ENCODE data around the gene OTULINL.
A peak's percentile ranks its signal among the peaks of the same experiment; 100 is the strongest.

Gene OTULINL

DNA sequence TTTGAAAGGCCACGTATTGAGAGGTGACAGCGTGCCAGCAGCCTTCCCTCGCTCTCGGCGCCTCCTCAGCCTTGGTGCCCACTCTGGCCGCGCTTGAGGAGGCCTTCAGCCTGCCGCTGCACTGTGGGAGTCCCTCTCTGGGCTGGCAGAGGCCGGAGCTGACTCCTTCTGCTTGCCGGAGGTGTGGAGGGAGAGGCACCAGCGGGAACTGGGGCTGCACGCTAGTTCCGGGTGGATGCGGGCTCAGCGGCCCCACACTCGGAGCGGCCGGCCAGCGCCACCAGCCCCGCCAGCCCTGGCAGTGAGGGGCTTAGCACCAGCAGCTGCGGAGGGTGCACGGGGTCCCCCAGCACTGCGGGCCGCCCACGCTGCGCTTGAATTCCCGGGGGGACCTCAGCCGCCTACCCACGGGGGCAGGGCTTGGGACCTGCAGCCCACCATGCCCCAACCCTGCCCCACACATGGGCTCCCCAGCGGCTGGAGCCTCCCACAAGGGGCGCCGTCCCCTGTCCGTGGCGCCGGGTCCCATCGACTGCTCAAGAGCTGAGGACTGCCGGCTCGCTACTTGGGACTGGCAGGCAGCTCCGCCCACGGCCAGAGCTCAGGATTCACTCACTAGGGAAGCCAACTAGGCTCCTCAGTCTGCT, 4.4 kb upstream of the OTULINL start:
- no peak for DNase-seq (ENCODE audit: low read depth in 2 of 2)

GRCh38 chr5:14577971-14578370, 3.6 kb upstream of the OTULINL start:
- DNase-seq (ENCODE audit: low read depth in 2 of 2): no peak

- no peak for DNase-seq (ENCODE audit: low read depth in 2 of 2)
These were observed 2.3 kb upstream of the OTULINL start for GRCh38 chr5:14579246-14579645.

GRCh38 chr5:14579731-14580397, 1.7 kb upstream of the OTULINL start:
- DNase-seq (ENCODE audit: low read depth in 2 of 2): no peak

DNA sequence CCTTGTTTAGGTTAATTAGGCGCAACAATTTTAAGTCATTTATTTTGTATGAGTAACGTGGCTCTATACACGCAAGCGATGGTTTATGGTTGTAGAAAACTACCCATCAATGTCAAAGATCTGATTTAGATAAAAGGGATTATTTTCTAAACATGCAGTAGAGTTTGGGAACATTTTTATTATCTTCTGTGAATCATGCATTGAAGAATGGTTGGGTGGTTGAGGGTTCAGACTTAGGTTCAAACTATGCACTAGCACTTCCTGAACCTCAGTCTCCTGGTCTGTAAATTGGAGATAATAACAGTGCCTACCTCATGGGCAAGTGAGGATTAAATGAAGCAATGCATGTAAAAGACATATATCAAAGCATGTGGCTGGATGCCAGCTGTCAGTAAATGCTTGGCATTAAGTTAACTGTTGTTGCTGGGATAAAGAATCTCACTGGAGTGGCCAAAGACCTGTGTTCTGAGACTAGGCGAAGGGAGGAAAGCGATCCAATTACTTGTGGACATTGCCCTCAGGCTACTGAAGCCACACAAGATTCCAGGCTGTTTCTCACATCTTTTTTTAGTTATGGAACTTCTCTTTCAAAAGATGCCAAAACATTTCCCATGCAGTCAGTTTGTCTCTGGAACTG, 1.1 kb upstream of the OTULINL start:
- DNase-seq (ENCODE audit: low read depth in 2 of 2): no peak

DNA sequence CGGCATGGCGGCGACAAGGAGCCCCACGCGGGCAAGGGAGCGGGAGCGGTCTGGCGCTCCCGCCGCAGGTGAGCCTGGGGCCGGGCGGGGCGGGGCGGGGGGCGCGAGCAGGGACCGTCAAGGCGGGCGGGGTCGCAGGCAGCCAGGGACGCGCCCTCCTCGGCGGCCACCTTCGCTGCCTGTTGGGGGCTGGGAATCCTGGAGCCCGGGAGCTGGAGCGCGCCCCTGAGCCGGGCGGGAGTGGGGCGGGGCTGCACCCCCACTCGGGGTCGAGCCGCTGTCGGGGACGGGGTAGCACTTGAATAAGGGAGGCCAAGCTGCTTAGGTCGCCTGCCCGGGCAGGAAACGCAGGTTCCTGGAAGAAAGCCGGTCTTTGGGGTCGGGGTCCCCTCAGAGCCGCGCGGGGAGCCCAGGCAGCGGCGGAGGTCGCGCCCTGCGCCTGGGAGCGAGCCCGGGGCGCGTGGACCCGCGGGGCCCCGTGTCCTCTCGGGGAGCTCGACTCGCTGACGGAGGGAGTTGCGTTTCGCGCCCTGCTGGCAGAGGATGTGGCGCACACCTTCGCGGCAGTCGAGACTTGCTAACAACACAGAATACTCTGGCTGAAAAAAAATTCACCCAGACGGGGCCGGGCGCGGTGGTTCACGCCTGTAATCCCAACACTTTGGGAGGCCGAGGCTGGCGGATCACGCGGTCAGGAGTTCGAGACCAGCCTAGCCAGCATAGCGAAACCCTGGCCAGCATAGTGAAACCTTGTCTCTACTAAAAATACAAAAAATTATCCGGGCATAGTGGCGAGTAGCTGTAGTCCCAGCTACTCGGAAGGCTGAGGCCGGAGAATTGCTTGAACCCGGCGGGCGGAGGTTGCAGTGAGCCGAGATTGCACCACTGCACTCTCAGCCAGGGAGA, 552 bp downstream of the OTULINL start:
- peak; percentile 69 to 72 for DNase-seq (ENCODE audit: low read depth in 2 of 2)

GRCh38 chr5:14582797-14583137, 1.2 kb downstream of the OTULINL start:
- no peak for DNase-seq (ENCODE audit: low read depth in 2 of 2)

DNA sequence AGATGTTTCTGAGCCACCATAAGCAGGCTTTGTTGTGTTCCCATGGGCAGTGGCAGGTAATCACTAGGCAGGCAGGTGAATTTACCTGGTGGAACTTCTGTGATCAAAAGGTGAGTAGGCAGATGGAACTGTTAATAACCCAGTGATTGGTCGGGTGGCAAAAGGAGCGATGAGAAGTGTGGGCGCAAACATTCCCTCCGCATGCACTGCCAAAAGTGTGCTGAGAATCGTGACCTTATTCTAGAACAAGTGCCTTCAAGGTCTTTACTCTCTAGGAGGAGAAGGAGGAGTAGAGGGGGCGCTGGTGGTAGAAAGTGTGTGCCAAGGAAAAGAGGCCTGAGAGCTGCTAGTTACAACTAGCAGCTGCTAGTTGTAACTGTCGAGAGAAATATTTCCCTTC, 3.3 kb downstream of the OTULINL start:
- DNase-seq (ENCODE audit: low read depth in 2 of 2): no peak

DNA sequence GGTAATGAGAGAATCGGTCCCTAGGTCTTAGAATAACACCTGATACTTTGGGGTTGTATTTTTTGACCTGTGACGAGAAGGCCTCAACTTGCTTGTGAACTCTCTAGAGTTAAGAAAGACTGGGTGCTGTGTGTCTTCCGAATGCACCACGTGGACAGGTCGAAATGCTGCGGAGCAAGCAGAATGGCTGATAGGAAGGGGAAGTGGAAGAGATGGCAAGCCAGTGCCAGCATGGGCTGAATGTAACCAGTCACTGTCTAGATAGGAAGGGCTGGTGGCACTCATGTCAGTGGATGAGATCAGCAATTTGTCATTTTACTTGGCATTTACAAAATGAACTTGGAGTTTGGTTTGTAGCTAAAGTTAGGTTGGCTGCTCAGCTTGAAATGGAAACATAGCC, 5.6 kb downstream of the OTULINL start:
- DNase-seq (ENCODE audit: low read depth in 2 of 2): no peak

DNA sequence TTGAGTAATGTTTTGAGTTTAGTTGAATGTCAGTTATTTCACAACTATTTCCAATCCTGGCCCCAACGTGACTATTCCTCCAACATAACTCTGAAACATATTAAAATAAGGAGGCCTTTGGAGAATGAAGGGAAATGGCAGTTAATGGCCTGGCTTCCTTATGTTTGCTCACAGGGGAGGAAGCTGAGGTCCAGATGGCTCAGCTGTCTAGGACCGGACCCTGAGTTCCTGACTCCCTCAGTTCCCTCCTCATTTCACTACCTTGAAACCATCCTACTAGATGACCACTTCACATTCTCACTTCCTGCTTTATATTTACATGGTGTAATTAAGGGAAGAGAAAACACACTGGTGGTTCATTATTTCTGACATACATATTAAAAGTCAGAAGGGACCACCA, 6.6 kb downstream of the OTULINL start:
- no peak for DNase-seq (ENCODE audit: low read depth in 2 of 2)

GRCh38 chr5:14588758-14589543, 7.4 kb downstream of the OTULINL start:
- no peak for DNase-seq (ENCODE audit: low read depth in 2 of 2)

DNA sequence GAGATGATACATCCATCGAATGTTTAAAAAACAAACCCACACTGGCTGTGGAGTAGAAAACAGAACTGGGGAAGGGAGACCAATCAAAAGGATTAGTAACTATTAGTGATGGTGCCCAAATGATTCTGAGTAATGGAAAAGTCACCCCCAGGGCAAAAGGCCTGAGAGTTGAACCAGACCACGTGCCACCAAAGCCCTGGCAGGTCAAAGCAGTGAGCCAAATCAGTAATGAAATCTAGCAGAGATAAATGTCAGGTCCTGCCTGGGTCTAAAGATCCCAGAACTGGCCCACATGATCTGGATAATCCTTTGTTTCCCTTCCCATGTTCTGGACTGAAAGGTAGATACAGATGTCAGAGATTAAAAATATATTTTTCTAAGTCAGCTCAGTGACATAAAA, 9.4 kb downstream of the OTULINL start:
- no peak for DNase-seq (ENCODE audit: low read depth in 2 of 2)

- DNase-seq (ENCODE audit: low read depth in 2 of 2): no peak
These were observed 10.0 kb downstream of the OTULINL start for GRCh38 chr5:14591548-14591947.

DNA sequence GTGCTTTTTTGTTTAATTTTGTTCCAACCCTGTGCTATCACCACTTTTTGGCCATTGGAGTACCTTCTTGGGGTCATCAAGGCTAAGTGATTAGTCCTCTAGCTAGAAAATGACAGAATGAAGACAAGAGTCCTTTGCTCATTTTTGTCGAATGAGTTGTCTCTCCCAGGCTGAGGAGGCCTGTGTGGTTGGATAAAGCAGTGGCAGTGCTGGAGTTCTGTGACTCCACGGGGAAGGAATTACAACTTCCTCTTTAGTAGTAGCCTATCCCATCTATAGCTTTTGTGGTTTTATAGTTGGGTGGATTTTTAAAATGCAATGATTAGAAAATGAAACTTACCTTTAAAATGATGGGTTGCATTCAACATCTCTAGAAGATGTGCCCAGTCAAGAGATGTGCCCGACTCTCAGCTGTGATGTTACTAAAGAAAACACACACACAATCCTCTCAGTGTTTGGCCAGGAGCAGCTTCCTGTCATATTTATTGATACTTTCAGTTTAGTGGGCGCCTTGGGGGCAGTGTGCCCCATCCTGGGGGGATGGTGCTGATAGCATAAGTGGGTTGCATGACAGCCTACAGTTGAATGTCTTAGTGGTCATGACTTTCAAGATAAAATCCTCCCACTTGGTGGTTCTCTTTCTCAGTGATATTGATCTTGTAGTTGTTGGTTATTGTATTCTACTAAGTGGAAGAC, 11.9 kb downstream of the OTULINL start:
- DNase-seq (ENCODE audit: low read depth in 2 of 2): no peak

DNA sequence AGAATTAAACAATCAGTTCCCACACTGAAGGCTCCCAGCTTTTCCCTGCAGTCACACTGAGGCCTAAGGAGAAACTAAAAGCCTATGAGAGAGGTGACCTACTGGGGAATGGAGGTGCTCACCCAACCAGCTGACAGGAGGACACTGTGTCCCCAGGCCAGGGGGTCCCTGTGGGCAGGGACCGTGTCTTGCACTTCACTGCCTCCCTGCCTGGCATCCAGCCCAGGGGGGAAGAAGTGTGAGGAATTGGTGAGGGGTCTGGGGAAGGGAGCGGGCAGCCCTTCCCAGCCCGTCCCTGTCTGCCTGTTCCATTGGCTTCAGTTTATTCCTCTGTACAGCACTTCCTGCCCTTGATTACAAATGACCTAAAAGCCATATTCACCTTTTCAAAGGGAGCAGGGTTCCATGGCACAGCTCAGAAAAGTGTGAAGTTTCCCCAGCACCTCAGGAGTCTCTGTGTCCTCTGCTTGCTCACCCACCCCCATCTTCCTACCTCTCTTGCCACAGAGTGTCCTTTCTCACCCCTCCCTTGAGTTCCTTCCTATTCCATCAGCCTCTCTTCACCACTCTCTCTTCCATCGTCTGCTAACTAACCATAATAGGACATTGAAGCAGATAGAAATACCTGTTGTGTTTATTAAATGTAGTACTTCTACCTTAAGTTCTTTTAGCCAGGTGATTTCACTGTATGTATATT, 12.9 kb downstream of the OTULINL start:
- no peak for DNase-seq (ENCODE audit: low read depth in 2 of 2)

GRCh38 chr5:14595189-14595588, 13.6 kb downstream of the OTULINL start:
- DNase-seq (ENCODE audit: low read depth in 2 of 2): no peak

- no peak for DNase-seq (ENCODE audit: low read depth in 2 of 2)
These were observed 14.3 kb downstream of the OTULINL start for GRCh38 chr5:14595891-14596290.

GRCh38 chr5:14597080-14597479, 15.5 kb downstream of the OTULINL start:
- no peak for DNase-seq (ENCODE audit: low read depth in 2 of 2)

DNA sequence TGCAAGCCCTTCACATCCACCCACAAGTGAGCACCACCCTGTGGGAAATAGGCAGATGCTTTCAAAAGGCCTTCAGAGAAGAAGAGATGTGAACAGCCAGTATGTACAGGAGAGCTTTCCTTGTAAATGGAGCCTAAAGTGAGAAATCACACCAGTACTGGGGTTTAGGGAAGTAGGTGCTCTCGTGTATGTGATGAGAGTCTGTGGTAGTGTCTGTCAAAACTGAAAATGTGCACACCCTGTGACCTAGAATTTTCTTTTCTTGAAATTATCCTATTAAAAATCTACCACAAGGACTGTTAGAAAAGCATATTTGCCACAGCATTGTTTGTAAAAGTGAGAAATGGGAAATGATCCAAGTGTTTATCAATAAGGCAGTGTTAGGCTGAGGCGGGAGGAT, 16.6 kb downstream of the OTULINL start:
- no peak for DNase-seq (ENCODE audit: low read depth in 2 of 2)

DNA sequence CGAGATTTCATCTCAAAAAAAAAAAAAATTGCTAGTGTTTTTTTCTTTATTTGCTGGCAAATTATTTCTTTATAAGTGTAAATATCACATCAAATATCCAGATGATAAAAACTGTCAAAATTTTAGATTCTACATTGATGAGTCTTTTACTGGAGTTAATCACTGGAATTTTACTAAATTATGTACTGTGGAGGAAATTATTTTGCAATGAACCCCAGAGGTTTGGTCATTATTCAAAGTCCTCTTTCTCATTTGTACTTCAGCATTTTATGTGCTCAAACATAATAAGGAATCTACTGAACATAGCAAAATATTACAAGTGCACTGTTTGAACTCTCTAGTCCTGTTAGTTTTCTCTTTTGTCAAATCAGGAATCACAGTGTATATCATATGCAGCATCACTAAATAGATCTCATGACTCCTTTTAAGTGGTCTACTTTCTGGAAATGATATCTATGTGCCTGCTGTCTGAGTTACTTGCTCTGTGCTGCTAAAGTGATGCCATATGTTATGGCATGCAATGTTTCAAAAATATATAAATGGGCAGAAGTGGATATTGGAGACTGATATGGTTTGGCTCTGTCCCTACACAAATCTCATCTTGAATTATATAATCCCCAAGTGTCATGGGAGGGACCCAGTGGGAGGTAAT, 18.0 kb downstream of the OTULINL start:
- no peak for DNase-seq (ENCODE audit: low read depth in 2 of 2)

All from stimulated activated CD4-positive, alpha-beta T cell treated with anti-CD3 and anti-CD28 coated beads, Interleukin-4, amount 100 ng/mL, for 48 hours (primary cell).